Fibroblast of lung (primary cell): ENCODE data around the gene ITPR1.

Experiments
- CTCF ChIP-seq, 2 donors: IDR thresholded peaks in 1 of 2; conservative IDR thresholded peaks in 1 of 2; 1 replicate in 1 of 2; 2 replicates in 1 of 2; pipeline ENCODE4 v1.5.1; 2011 to 2012; ENCODE audit warnings: low read length in 2 of 2, control low read depth in 1 of 2, inconsistent platforms in 1 of 2, low read depth in 1 of 2, mild to moderate bottlenecking in 1 of 2
- EZH2 ChIP-seq: IDR thresholded peaks from 2 replicates; pipeline ENCODE4 v1.5.1; 2012; ENCODE audit warnings: low read length, control low read depth, mild to moderate bottlenecking; ENCODE audit errors: missing control alignments

GRCh38 chr3:4776399-4776979, 283.3 kb downstream of the ITPR1 start:
- TF ChIP-seq CTCF (conservative IDR thresholded peaks at IDR 0.05 in 1 of 2, IDR thresholded peaks at IDR 0.05 in 1 of 2; ENCODE audit: low read depth in 1 of 2, low read length in 2 of 2) (no peak), EZH2 (no peak)
